ENCODE data around the gene RELT.

Gene RELT

GRCh38 chr11:73404506-73405145 lies 28.4 kb downstream of the RELT start:
- no peak for DNase-seq (ENCODE audit: low read depth)

- no peak for DNase-seq (ENCODE audit: low read depth)
Measured at GRCh38 chr11:73405146-73405510, 28.9 kb downstream of the RELT start.

GRCh38 chr11:73406131-73406530 lies 29.9 kb downstream of the RELT start:
- DNase-seq (ENCODE audit: low read depth): no peak

- DNase-seq (ENCODE audit: low read depth): no peak
Measured at GRCh38 chr11:73406619-73407018, 30.4 kb downstream of the RELT start.

- DNase-seq (ENCODE audit: low read depth): no peak
Measured at GRCh38 chr11:73409431-73409830, 33.2 kb downstream of the RELT start.

GRCh38 chr11:73410627-73411026 lies 34.4 kb downstream of the RELT start:
- DNase-seq (ENCODE audit: low read depth): no peak

GRCh38 chr11:73411031-73411430 lies 34.8 kb downstream of the RELT start:
- DNase-seq (ENCODE audit: low read depth): no peak

- DNase-seq (ENCODE audit: low read depth): no peak
Measured at GRCh38 chr11:73412308-73412707, 36.1 kb downstream of the RELT start.

GRCh38 chr11:73413256-73413655 lies 37.1 kb downstream of the RELT start:
- DNase-seq (ENCODE audit: low read depth): no peak

- DNase-seq (ENCODE audit: low read depth): peak; percentile 18
Measured at GRCh38 chr11:73414977-73415651, 38.9 kb downstream of the RELT start.

GRCh38 chr11:73415854-73416615 lies 39.8 kb downstream of the RELT start:
- DNase-seq (ENCODE audit: low read depth): peak; percentile 21

- no peak for DNase-seq (ENCODE audit: low read depth)
Measured at GRCh38 chr11:73416786-73417185, 40.6 kb downstream of the RELT start.

- no peak for DNase-seq (ENCODE audit: low read depth)
Measured at GRCh38 chr11:73420136-73420535, 43.9 kb downstream of the RELT start.

GRCh38 chr11:73422886-73423285 lies 46.7 kb downstream of the RELT start:
- DNase-seq (ENCODE audit: low read depth): no peak

- no peak for DNase-seq (ENCODE audit: low read depth)
Measured at GRCh38 chr11:73423506-73423905, 47.3 kb downstream of the RELT start.

- DNase-seq (ENCODE audit: low read depth): no peak
Measured at GRCh38 chr11:73425108-73425507, 48.9 kb downstream of the RELT start.

GRCh38 chr11:73426219-73426850 lies 50.1 kb downstream of the RELT start:
- no peak for DNase-seq (ENCODE audit: low read depth)

GRCh38 chr11:73428227-73428626 lies 52.0 kb downstream of the RELT start:
- no peak for DNase-seq (ENCODE audit: low read depth)

- no peak for DNase-seq (ENCODE audit: low read depth)
Measured at GRCh38 chr11:73428699-73429098, 52.5 kb downstream of the RELT start.

- DNase-seq (ENCODE audit: low read depth): peak; percentile 35
Measured at GRCh38 chr11:73429121-73429750, 53.0 kb downstream of the RELT start.

GRCh38 chr11:73430326-73430725 lies 54.1 kb downstream of the RELT start:
- DNase-seq (ENCODE audit: low read depth): no peak

- no peak for DNase-seq (ENCODE audit: low read depth)
Measured at GRCh38 chr11:73431396-73431795, 55.2 kb downstream of the RELT start.

Data from fibroblast of the conjunctiva (primary cell).